A549 (cell line): Measurements from ENCODE around the gene ISCA2. TPM values are rescaled to one million over a fixed set of nuclear protein-coding genes. Genes with fewer than 3 reads are reported as not detected.

ENCODE experiments used
- ATAC-seq, 2 experiments: fragments of 200-7000 bp in 1 of 2; fragments of >200 bp in 1 of 2; cut with Nextera tagmentation in 1 of 2; cut with Tn5 transposase in 1 of 2; 3 replicates each; pipeline versions ENCODE4 v1.8.0 to v1.9.1; 2018 to 2020; ENCODE audit warnings: mild to moderate bottlenecking in 1 of 2, moderate library complexity in 1 of 2
- CTCF ChIA-PET: fragments of 300-600 bp; sonication (Branson Sonifier 250); formaldehyde crosslinking; extraction: SDS; loops from one replicate; lab custom pipeline; 2021; ENCODE audit warnings: antibody characterized with exemption, inconsistent platforms; lab: Yijun Ruan, JAX
- POLR2A ChIA-PET: fragments of 350-600 bp; formaldehyde crosslinking; extraction: SDS; loops from one replicate; lab custom pipeline; 2021; ENCODE audit warnings: antibody characterized with exemption, inconsistent platforms; lab: Yijun Ruan, JAX
- DNase-seq, 2 experiments: peaks; one replicate each; pipeline versions ENCODE4 v3.0.0 to v3.0.0-alpha.2; 2011 to 2016; ENCODE audit warnings: low read depth in 1 of 2, low spot score in 1 of 2
- FAIRE-seq: peaks from 2 replicates; lab custom pipeline; 2011; peaks lifted over from hg19 to GRCh38; lab: Jason Lieb, UNC
- H3K27ac ChIP-seq, 2 experiments: fragments of >200 bp; sonication (Bioruptor Twin); formaldehyde crosslinking; 3 replicates each; pipeline ENCODE4 v1.5.1; 2016 to 2017
- H3K4me1 ChIP-seq: fragments of >200 bp; sonication (Bioruptor Twin); formaldehyde crosslinking; 3 replicates; pipeline ENCODE4 v1.6.1; 2016
- H3K4me2 ChIP-seq: fragments of >200 bp; sonication (Bioruptor Twin); formaldehyde crosslinking; 3 replicates; pipeline ENCODE4 v1.6.1; 2016
- H3K4me3 ChIP-seq: fragments of >200 bp; sonication (Bioruptor Twin); formaldehyde crosslinking; 3 replicates; pipeline ENCODE4 v1.5.1; 2016
- H3K9me3 ChIP-seq: fragments of >200 bp; sonication (Bioruptor Twin); formaldehyde crosslinking; 3 replicates; pipeline ENCODE4 v1.6.1; 2016
- EHMT2 ChIP-seq: fragments of 200-600 bp; sonication (generic); IDR thresholded peaks from 2 replicates; pipeline ENCODE4 v1.6.1; 2016; ENCODE audit warnings: antibody characterized with exemption, low read depth, mild to moderate bottlenecking, moderate library complexity
- EP300 ChIP-seq, 2 experiments: fragments of >200 bp; sonication (Bioruptor Twin); formaldehyde crosslinking; IDR thresholded peaks; 2 replicates in 1 of 2; 3 replicates in 1 of 2; pipeline ENCODE4 v1.6.1; 2016 to 2017
- KDM5A ChIP-seq: fragments of 200-600 bp; sonication (generic); IDR thresholded peaks from 2 replicates; pipeline ENCODE4 v1.6.1; 2016; ENCODE audit warnings: antibody characterized with exemption, mild to moderate bottlenecking
- NR3C1 ChIP-seq: fragments of >200 bp; sonication (Bioruptor Twin); formaldehyde crosslinking; IDR thresholded peaks from 3 replicates; pipeline ENCODE4 v1.6.1; 2017
- RAD21 ChIP-seq, 2 experiments: fragments of >200 bp in 1 of 2; sonication (Bioruptor Twin) in 1 of 2; formaldehyde crosslinking in 1 of 2; IDR thresholded peaks in 1 of 2; conservative IDR thresholded peaks in 1 of 2; 2 replicates in 1 of 2; 3 replicates in 1 of 2; pipeline ENCODE4 v1.6.1; 2012 to 2018; ENCODE audit warnings: inconsistent platforms in 1 of 2
- RARB ChIP-seq: fragments of 250-450 bp; sonication (Bioruptor Pico); IDR thresholded peaks from 2 replicates; pipeline ENCODE4 v1.8.0; 2021; ENCODE audit warnings: mild to moderate bottlenecking, moderate library complexity
- RCOR1 ChIP-seq: fragments of 150-350 bp; IDR thresholded peaks from 2 replicates; pipeline ENCODE4 v1.6.1; 2014; ENCODE audit warnings: antibody characterized with exemption, low read length, low read depth
- RFX5 ChIP-seq: fragments of 450-650 bp; IDR thresholded peaks from 2 replicates; pipeline ENCODE4 v1.7.1; 2014; ENCODE audit warnings: antibody characterized with exemption, mild to moderate bottlenecking, moderate library complexity
- RNF2 ChIP-seq: fragments of 200-600 bp; sonication (generic); IDR thresholded peaks from 2 replicates; pipeline ENCODE4 v1.6.1; 2016; ENCODE audit warnings: low read depth, mild to moderate bottlenecking, antibody characterized with exemption, moderate library complexity, borderline replicate concordance
- SREBF2 ChIP-seq: fragments of 450-650 bp; IDR thresholded peaks from 2 replicates; pipeline ENCODE4 v1.6.1; 2014; ENCODE audit warnings: mild to moderate bottlenecking, moderate library complexity
- TP53 ChIP-seq: fragments of 250-450 bp; sonication (Bioruptor Pico); IDR thresholded peaks from 2 replicates; pipeline ENCODE4 v1.5.0; 2021; ENCODE audit warnings: mild to moderate bottlenecking, moderate library complexity
- ZFP36 ChIP-seq: fragments of 450-650 bp; IDR thresholded peaks from 2 replicates; pipeline ENCODE4 v1.6.1; 2014; ENCODE audit warnings: borderline replicate concordance; ENCODE audit not compliant: partially characterized antibody
- ZNF302 ChIP-seq: fragments of 250-450 bp; sonication (Bioruptor Pico); IDR thresholded peaks from 2 replicates; pipeline ENCODE4 v1.9.0; 2021; ENCODE audit warnings: inconsistent platforms, mild to moderate bottlenecking, moderate library complexity
- ZSCAN20 ChIP-seq: fragments of 250-450 bp; sonication (Bioruptor Pico); IDR thresholded peaks from 2 replicates; pipeline ENCODE4 v1.8.0; 2022; ENCODE audit warnings: mild to moderate bottlenecking, moderate library complexity
- WGBS: methylation state at CpG from one replicate; pipeline ENCODE4 v1.1.6; 2017; ENCODE audit errors: missing lambda C conversion rate; 5-methylcytosine and 5-hydroxymethylcytosine counted together
- polyA plus RNA-seq, 4 experiments: library from polyadenylated mRNA; depleted of rRNA in 3 of 4; stranded (reverse); fragments of >200 nt; fragmentation: RNase III in 1 of 4; extraction: RNeasy Plus Mini Kit Qiagen cat#74134 plus additional on column Dnase treatment in 1 of 4; gene quantifications; 2 replicates in 3 of 4; 3 replicates in 1 of 4; pipeline ENCODE4 v1.2.3, GENCODE V29; 2011 to 2017
- TF ChIP-seq, protein P1 (sequence below): fragments of 250-450 bp; sonication (Bioruptor Pico); IDR thresholded peaks from 2 replicates; pipeline ENCODE4 v1.5.0; 2020; ENCODE audit warnings: low read depth, mild to moderate bottlenecking, moderate library complexity
- TF ChIP-seq, protein P2 (sequence below): fragments of 150-350 bp; IDR thresholded peaks from 2 replicates; pipeline ENCODE4 v1.6.1; 2014; ENCODE audit warnings: low read depth, mild to moderate bottlenecking, low read length
- TF ChIP-seq, protein P3 (sequence below): fragments of >200 bp; sonication (Bioruptor Twin); formaldehyde crosslinking; IDR thresholded peaks from 3 replicates; pipeline ENCODE4 v1.6.1; 2016
- TF ChIP-seq, protein P4 (sequence below): fragments of 250-450 bp; sonication (Bioruptor Pico); IDR thresholded peaks from 2 replicates; pipeline ENCODE4 v1.5.0; 2021; ENCODE audit warnings: mild to moderate bottlenecking, moderate library complexity, borderline replicate concordance
- TF ChIP-seq, protein P5 (sequence below): fragments of >200 bp; sonication (Bioruptor Twin); formaldehyde crosslinking; IDR thresholded peaks from 3 replicates; pipeline ENCODE4 v1.5.1; 2016
- TF ChIP-seq, protein P6 (sequence below): IDR thresholded peaks from 2 replicates; pipeline ENCODE4 v1.6.1; 2012; ENCODE audit warnings: low read depth, borderline replicate concordance

Gene ISCA2
- polyA plus RNA-seq, 2 of the 4 experiments (the other 2 are of a cell fraction) = 48.8 to 49.3 TPM

DNA sequence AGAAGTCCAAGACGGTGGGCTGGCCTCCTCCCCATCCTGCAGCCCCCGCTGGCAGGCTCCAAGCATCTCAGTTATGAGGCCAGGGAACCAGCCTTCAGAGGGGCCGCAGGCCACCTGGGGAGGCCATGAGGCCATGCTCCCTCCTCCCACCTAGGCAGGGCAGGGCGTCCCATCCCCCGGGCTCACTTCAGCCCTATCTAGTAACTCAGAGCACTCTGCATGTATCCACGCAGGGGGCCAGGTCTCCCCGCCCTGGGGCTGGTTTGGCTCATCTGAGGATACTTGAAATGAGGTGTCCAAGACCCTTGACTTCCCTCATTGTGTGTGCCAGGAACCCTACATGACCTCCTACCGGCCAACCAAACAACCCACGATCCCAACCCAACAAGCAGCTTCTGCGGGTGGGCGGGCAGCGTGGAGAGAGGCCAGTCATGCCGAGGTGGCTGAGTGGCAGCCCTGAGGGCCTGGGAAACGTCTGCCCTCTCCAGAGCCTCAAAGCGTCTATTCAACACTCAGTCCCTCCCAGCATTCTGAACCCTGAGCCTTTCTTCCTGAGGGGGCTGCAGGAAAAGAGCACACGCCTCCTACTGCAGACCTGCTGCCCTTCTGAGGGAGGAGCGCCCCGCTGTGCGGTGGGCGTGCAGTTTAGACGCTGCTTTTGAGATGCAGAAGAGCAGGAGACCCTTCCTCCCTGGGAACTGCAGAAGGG, 16.8 kb downstream of the ISCA2 start:
- ATAC-seq = no peak
- Histone ChIP-seq H3K27ac (peak overlapping the region in 1 of 2 experiments; percentile 37; a peak in 1 of 6 replicates), H3K4me3 (no peak overlapping the region)
- WGBS = 81% methylated on average over 16 of the region's 21 CpGs
- ChIA-PET CTCF (interaction anchor here (0.8 to 9.2 kb wide), 3 partner anchors 9 to 102 kb away, joined by 3 to 62 read pairs (median 4); no protein-coding TSS in a partner anchor), POLR2A (no interaction called here)
- no peak for DNase-seq
- no peak for FAIRE-seq
- TF ChIP-seq ZFP36 (no peak), NR3C1 (no peak), RCOR1 (no peak), RNF2 (no peak), SREBF2 (no peak), KDM5A (no peak), EP300 (IDR thresholded peaks at IDR 0.05) (no peak), RARB (CRISPR knock-in tag) (no peak), RAD21 (conservative IDR thresholded peaks at IDR 0.05 in 1 of 2, IDR thresholded peaks at IDR 0.05 in 1 of 2) (no peak), EHMT2 (no peak), ZSCAN20 (CRISPR knock-in tag) (no peak), TP53 (CRISPR knock-in tag) (no peak), ZNF302 (CRISPR knock-in tag) (no peak), RFX5 (no peak)
- TF ChIP-seq, protein P1, sequence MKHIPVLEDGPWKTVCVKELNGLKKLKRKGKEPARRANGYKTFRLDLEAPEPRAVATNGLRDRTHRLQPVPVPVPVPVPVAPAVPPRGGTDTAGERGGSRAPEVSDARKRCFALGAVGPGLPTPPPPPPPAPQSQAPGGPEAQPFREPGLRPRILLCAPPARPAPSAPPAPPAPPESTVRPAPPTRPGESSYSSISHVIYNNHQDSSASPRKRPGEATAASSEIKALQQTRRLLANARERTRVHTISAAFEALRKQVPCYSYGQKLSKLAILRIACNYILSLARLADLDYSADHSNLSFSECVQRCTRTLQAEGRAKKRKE (CRISPR knock-in tag) = no peak
- TF ChIP-seq, protein P2, sequence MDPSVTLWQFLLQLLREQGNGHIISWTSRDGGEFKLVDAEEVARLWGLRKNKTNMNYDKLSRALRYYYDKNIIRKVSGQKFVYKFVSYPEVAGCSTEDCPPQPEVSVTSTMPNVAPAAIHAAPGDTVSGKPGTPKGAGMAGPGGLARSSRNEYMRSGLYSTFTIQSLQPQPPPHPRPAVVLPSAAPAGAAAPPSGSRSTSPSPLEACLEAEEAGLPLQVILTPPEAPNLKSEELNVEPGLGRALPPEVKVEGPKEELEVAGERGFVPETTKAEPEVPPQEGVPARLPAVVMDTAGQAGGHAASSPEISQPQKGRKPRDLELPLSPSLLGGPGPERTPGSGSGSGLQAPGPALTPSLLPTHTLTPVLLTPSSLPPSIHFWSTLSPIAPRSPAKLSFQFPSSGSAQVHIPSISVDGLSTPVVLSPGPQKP = no peak
- TF ChIP-seq, protein P3, sequence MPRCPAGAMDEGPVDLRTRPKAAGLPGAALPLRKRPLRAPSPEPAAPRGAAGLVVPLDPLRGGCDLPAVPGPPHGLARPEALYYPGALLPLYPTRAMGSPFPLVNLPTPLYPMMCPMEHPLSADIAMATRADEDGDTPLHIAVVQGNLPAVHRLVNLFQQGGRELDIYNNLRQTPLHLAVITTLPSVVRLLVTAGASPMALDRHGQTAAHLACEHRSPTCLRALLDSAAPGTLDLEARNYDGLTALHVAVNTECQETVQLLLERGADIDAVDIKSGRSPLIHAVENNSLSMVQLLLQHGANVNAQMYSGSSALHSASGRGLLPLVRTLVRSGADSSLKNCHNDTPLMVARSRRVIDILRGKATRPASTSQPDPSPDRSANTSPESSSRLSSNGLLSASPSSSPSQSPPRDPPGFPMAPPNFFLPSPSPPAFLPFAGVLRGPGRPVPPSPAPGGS = no peak
- TF ChIP-seq, protein P4, sequence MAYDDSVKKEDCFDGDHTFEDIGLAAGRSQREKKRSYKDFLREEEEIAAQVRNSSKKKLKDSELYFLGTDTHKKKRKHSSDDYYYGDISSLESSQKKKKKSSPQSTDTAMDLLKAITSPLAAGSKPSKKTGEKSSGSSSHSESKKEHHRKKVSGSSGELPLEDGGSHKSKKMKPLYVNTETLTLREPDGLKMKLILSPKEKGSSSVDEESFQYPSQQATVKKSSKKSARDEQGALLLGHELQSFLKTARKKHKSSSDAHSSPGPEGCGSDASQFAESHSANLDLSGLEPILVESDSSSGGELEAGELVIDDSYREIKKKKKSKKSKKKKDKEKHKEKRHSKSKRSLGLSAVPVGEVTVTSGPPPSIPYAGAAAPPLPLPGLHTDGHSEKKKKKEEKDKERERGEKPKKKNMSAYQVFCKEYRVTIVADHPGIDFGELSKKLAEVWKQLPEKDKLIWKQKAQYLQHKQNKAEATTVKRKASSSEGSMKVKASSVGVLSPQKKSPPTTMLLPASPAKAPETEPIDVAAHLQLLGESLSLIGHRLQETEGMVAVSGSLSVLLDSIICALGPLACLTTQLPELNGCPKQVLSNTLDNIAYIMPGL (CRISPR knock-in tag) = no peak
- TF ChIP-seq, protein P5, sequence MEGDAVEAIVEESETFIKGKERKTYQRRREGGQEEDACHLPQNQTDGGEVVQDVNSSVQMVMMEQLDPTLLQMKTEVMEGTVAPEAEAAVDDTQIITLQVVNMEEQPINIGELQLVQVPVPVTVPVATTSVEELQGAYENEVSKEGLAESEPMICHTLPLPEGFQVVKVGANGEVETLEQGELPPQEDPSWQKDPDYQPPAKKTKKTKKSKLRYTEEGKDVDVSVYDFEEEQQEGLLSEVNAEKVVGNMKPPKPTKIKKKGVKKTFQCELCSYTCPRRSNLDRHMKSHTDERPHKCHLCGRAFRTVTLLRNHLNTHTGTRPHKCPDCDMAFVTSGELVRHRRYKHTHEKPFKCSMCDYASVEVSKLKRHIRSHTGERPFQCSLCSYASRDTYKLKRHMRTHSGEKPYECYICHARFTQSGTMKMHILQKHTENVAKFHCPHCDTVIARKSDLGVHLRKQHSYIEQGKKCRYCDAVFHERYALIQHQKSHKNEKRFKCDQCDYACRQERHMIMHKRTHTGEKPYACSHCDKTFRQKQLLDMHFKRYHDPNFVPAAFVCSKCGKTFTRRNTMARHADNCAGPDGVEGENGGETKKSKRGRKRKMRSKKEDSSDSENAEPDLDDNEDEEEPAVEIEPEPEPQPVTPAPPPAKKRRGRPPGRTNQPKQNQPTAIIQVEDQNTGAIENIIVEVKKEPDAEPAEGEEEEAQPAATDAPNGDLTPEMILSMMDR = no peak
- TF ChIP-seq, protein P6, sequence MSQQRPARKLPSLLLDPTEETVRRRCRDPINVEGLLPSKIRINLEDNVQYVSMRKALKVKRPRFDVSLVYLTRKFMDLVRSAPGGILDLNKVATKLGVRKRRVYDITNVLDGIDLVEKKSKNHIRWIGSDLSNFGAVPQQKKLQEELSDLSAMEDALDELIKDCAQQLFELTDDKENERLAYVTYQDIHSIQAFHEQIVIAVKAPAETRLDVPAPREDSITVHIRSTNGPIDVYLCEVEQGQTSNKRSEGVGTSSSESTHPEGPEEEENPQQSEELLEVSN = no peak
- TF ChIP-seq, all 56 proteins: peak for 0
- H3K4me1 ChIP-seq = no peaks in the 10 kb centered on the region
- 0 out of 3 replicates have a peak overlapping the region, but pooled peaks have one; percentile 16 for H3K4me2 ChIP-seq
- no peaks in the 10 kb centered on the region for H3K9me3 ChIP-seq
